IMR-90 (cell line): ENCODE measurements around the gene IL1R2. TPM values are rescaled to one million over a fixed set of nuclear protein-coding genes. Genes with fewer than 3 reads are reported as not detected.
A peak's percentile ranks its signal among the peaks of the same experiment; 100 is the strongest.

Experiments
- ATAC-seq: fragments of 200-7000 bp; cut with Tn5 transposase; 2 replicates; pipeline ENCODE4 v1.9.1; 2020; ENCODE audit warnings: low read depth, mild to moderate bottlenecking, moderate library complexity
- BruUV-seq: library from RNA; stranded (reverse); fragments of 400-500 nt; replicated peaks from 2 replicates; lab custom pipeline; 2021; lab: Mats Ljungman, UMichigan
- CTCF ChIA-PET: fragments of 300-600 bp; formaldehyde crosslinking; extraction: SDS; loops from one replicate; lab custom pipeline; 2021; ENCODE audit warnings: antibody characterized with exemption; lab: Yijun Ruan, JAX
- POLR2A ChIA-PET: fragments of 300-600 bp; sonication (Branson Sonifier 250); formaldehyde crosslinking; loops from one replicate; lab custom pipeline; 2022; ENCODE audit warnings: antibody characterized with exemption; ENCODE audit not compliant: unreplicated experiment; lab: Charles Lee
- DNase-seq: peaks from one replicate; pipeline ENCODE4 v3.0.0; 2013
- H2AFZ ChIP-seq: replicated peaks from 2 replicates; pipeline ENCODE3; 2013; ENCODE audit warnings: low read length, mild to moderate bottlenecking; ENCODE audit not compliant: poor library complexity
- H2AK5ac ChIP-seq: 2 replicates; pipeline ENCODE4 v1.6.1; 2013; ENCODE audit warnings: low read depth, low read length, inconsistent platforms
- H2AK9ac ChIP-seq: replicated peaks from 2 replicates; pipeline ENCODE3; 2013; ENCODE audit warnings: mild to moderate bottlenecking, low read depth, low read length, moderate library complexity; ENCODE audit not compliant: poor library complexity
- H2BK120ac ChIP-seq: 2 replicates; pipeline ENCODE4 v1.6.1; 2013; ENCODE audit warnings: low read depth, low read length, inconsistent platforms
- H2BK15ac ChIP-seq: 3 replicates; pipeline ENCODE4 v1.6.1; 2013; ENCODE audit warnings: low read depth, low read length, inconsistent platforms
- H2BK20ac ChIP-seq: 2 replicates; pipeline ENCODE4 v1.6.1; 2013; ENCODE audit warnings: low read depth, mild to moderate bottlenecking, inconsistent platforms, low read length, moderate library complexity
- H2BK5ac ChIP-seq: 2 replicates; pipeline ENCODE4 v1.6.1; 2013; ENCODE audit warnings: mild to moderate bottlenecking, low read depth, low read length, inconsistent platforms; ENCODE audit not compliant: poor library complexity, severe bottlenecking
- H3K14ac ChIP-seq: replicated peaks from 2 replicates; pipeline ENCODE4 v1.6.1; 2013; ENCODE audit warnings: low read depth, low read length, inconsistent platforms
- H3K18ac ChIP-seq: 2 replicates; pipeline ENCODE4 v1.6.1; 2013; ENCODE audit warnings: low read depth, low read length, control low read depth
- H3K23ac ChIP-seq: 2 replicates; pipeline ENCODE4 v1.6.1; 2013; ENCODE audit warnings: low read depth, low read length, inconsistent platforms
- H3K27ac ChIP-seq: 2 replicates; pipeline ENCODE4 v1.5.1; 2013; ENCODE audit warnings: mild to moderate bottlenecking, control low read depth, low read length; ENCODE audit not compliant: insufficient read depth
- H3K27me3 ChIP-seq: 2 replicates; pipeline ENCODE4 v1.6.1; 2013; ENCODE audit warnings: low read length; ENCODE audit not compliant: control insufficient read depth, insufficient read depth
- H3K36me3 ChIP-seq: 2 replicates; pipeline ENCODE4 v1.6.1; 2013; ENCODE audit warnings: low read length, mixed read lengths; ENCODE audit not compliant: control insufficient read depth, insufficient read depth
- H3K4ac ChIP-seq: 2 replicates; pipeline ENCODE4 v1.6.1; 2013; ENCODE audit warnings: low read depth, low read length, inconsistent platforms
- H3K4me1 ChIP-seq: 2 replicates; pipeline ENCODE4 v1.6.1; 2013; ENCODE audit warnings: low read length, mixed read lengths; ENCODE audit not compliant: control insufficient read depth, insufficient read depth
- H3K4me2 ChIP-seq: 2 replicates; pipeline ENCODE4 v1.6.1; 2013; ENCODE audit warnings: low read depth, mild to moderate bottlenecking, control low read depth, low read length, moderate library complexity
- H3K4me3 ChIP-seq: 2 replicates; pipeline ENCODE4 v1.5.1; 2013; ENCODE audit warnings: low read depth, mild to moderate bottlenecking, control low read depth, low read length, moderate library complexity; ENCODE audit not compliant: insufficient read depth
- H3K56ac ChIP-seq: 2 replicates; pipeline ENCODE4 v1.6.1; 2013; ENCODE audit warnings: low read length, inconsistent platforms; ENCODE audit not compliant: insufficient read depth; ENCODE audit errors: extremely low read depth
- H3K79me1 ChIP-seq, 2 experiments: 2 replicates each; pipeline ENCODE4 v1.6.1; 2013; ENCODE audit warnings: low read length in 2 of 2, inconsistent platforms in 1 of 2, low read depth in 1 of 2
- H3K9ac ChIP-seq: 2 replicates; pipeline ENCODE4 v1.6.1; 2013; ENCODE audit warnings: low read depth, low read length, control low read depth
- H3K9me1 ChIP-seq: 2 replicates; pipeline ENCODE4 v1.6.1; 2013; ENCODE audit warnings: low read length, inconsistent platforms; ENCODE audit not compliant: insufficient read depth
- H3K9me3 ChIP-seq: 2 replicates; pipeline ENCODE4 v1.6.1; 2013; ENCODE audit warnings: low read length; ENCODE audit not compliant: control insufficient read depth, insufficient read depth
- H4K20me1 ChIP-seq: 2 replicates; pipeline ENCODE4 v1.6.1; 2013; ENCODE audit warnings: low read length, inconsistent platforms; ENCODE audit not compliant: insufficient read depth
- H4K5ac ChIP-seq: 2 replicates; pipeline ENCODE4 v1.6.1; 2013; ENCODE audit warnings: mild to moderate bottlenecking, low read depth, low read length, control low read depth
- H4K8ac ChIP-seq, 2 experiments: 2 replicates each; pipeline ENCODE4 v1.6.1; 2013; ENCODE audit warnings: low read depth in 2 of 2, low read length in 2 of 2, control low read depth in 1 of 2, inconsistent platforms in 1 of 2
- H4K91ac ChIP-seq: 2 replicates; pipeline ENCODE4 v1.6.1; 2013; ENCODE audit warnings: low read depth, low read length, inconsistent platforms; ENCODE audit not compliant: insufficient read depth
- CHD1 ChIP-seq: IDR thresholded peaks from 2 replicates; pipeline ENCODE4 v1.6.1; 2012; ENCODE audit warnings: low read depth, low read length, improper control_type of control experiment
- FOS ChIP-seq: fragments of 150-350 bp; IDR thresholded peaks from 2 replicates; pipeline ENCODE4 v1.6.1; 2016; ENCODE audit warnings: low read depth, low read length
- RCOR1 ChIP-seq: IDR thresholded peaks from 2 replicates; pipeline ENCODE4 v1.6.1; 2012; ENCODE audit warnings: mild to moderate bottlenecking, low read length, improper control_type of control experiment; ENCODE audit not compliant: insufficient replicate concordance
- SMC3 ChIP-seq: fragments of 150-350 bp; IDR thresholded peaks from 2 replicates; pipeline ENCODE4 v1.6.1; 2016; ENCODE audit warnings: low read depth, mild to moderate bottlenecking, antibody characterized with exemption, low read length, moderate library complexity
- WGBS, 2 experiments: methylation state at CpG; one replicate each; pipeline versions ENCODE4 v1.1.5 to v1.1.7; 2013; ENCODE audit warnings: missing lambda C conversion rate in 2 of 2; ENCODE audit not compliant: insufficient read length in 1 of 2; ENCODE audit errors: extremely low coverage in 2 of 2; 5-methylcytosine and 5-hydroxymethylcytosine counted together
- dilution Hi-C: fragments of 300-500 bp; cut with HindIII; formaldehyde crosslinking; loops from one replicate; pipeline ENCODE4 v1.14.3; 2018; ENCODE audit warnings: low sequenced_read_pairs; ENCODE audit not compliant: unreplicated experiment
- in situ Hi-C: fragments of 300-500 bp; cut with MboI; formaldehyde crosslinking; loops from 3 replicates; pipeline ENCODE4 v1.14.3; 2019; ENCODE audit warnings: low sequenced_read_pairs, inconsistent platforms, mixed read lengths
- intact Hi-C: fragments of 100-400 bp; cut with micrococcal nuclease; formaldehyde crosslinking; loops from 2 replicates; pipeline ENCODE4 v1.10.0; 2022
- polyA plus RNA-seq, 3 experiments: library from polyadenylated mRNA; depleted of rRNA; stranded (reverse); fragments of >200 nt; gene quantifications; 2 replicates each; pipeline ENCODE4 v1.2.3, GENCODE V29; 2012; ENCODE audit warnings: low replicate concordance in 1 of 3
- total RNA-seq: library from RNA; depleted of rRNA; stranded (reverse); fragments of >200 nt; gene quantifications from 2 replicates; pipeline ENCODE4 v1.2.3, GENCODE V29; 2012

IL1R2 gene
- total and polyA plus RNA-seq, 2 of the 4 experiments (the other 2 are of a cell fraction), result not detected

DNA sequence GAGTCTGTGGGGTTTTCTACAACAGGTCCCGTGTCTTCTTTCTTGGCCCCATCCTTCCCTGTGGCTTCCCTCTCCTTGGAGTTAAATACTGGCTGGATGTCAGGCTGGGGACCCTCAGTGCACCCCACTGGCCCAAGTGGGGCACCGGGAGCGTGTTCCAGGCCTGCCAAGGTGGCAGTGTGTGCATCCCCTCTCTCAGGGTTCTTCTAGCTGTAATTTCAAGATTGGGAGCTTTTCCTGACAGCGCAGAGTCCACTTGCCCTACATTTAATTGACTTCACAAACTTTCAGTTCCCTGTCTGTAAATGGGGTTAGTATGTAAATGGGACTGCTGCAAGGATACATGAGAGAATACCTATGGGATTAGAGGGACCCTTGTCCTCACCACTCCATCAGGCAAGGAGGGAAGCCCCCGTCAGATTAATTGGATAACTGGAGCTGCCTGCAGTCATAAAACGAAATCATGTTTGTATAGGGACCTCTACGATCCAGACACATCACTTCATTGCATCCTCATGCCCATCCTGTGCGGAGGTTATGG is 66.6 kb downstream of the IL1R2 start:
- H3K56ac ChIP-seq, result no peak overlapping the region
- H2AK5ac ChIP-seq, result no peak overlapping the region
- no peak overlapping the region for H3K4me2 ChIP-seq
- peaks cover 17% of the 10 kb centered on the region for H3K4me1 ChIP-seq
- H4K91ac ChIP-seq, result no peak overlapping the region
- no peak overlapping the region for H3K23ac ChIP-seq
- TF ChIP-seq CHD1, result no peak
- TF ChIP-seq RCOR1, result no peak
- no peak for TF ChIP-seq FOS
- TF ChIP-seq SMC3, result no peak
- no TSS peak for BruUV-seq
- H2AFZ ChIP-seq, result no peak overlapping the region
- no peaks in the 10 kb centered on the region for H4K20me1 ChIP-seq
- no peaks in the 10 kb centered on the region for H3K36me3 ChIP-seq
- no peak overlapping the region for H3K18ac ChIP-seq
- peak overlapping the region; percentile 23 for H2AK9ac ChIP-seq
- no peaks in the 10 kb centered on the region for H3K79me1 ChIP-seq
- ChIA-PET POLR2A (no interaction called here), CTCF (interaction anchor here (1.0 kb wide), 1 partner anchor 26 kb away, joined by 3 read pairs; no protein-coding TSS in a partner anchor)
- peak overlapping the region; percentile 16; the same call in 1 of the 2 replicates for H2BK120ac ChIP-seq
- intact Hi-C loops (no loop called here), dilution Hi-C loops (no loop called here), in situ Hi-C loops (no loop called here)
- H3K4me3 ChIP-seq, result no peak overlapping the region
- H3K27me3 ChIP-seq, result no peaks in the 10 kb centered on the region
- H2BK20ac ChIP-seq, result no peak overlapping the region
- no peak overlapping the region for H3K9ac ChIP-seq
- WGBS, 2 experiments, result 100% methylated on average over 2 of the region's 8 CpGs; no CpG with 5 or more reads in 1 of the 2 experiments
- H3K9me1 ChIP-seq, result peaks cover 14% of the 10 kb centered on the region
- ATAC-seq, result no peak
- H2BK5ac ChIP-seq, result no peak overlapping the region
- no peak overlapping the region for H3K4ac ChIP-seq
- no peak overlapping the region for H2BK15ac ChIP-seq
- no peak for DNase-seq
- no peak overlapping the region for H4K8ac ChIP-seq
- no peak overlapping the region for H3K27ac ChIP-seq
- H4K5ac ChIP-seq, result no peak overlapping the region; the same call in 1 of the 2 replicates
- no peaks in the 10 kb centered on the region for H3K9me3 ChIP-seq
- H3K14ac ChIP-seq, result no peak overlapping the region
